ENCODE results near the gene ABCC6.

GRCh38 chr16:16172991-16173390 lies 50.3 kb downstream of the ABCC6 start:
- TF ChIP-seq CTCF (IDR thresholded peaks at IDR 0.05; ENCODE audit: borderline replicate concordance, extremely low read depth, low read length, poor library complexity, severe bottlenecking) (no peak), EZH2 (IDR thresholded peaks at IDR 0.05; ENCODE audit: borderline replicate concordance, low read depth, low read length, severe bottlenecking) (no peak)
